Measurements from ENCODE around the gene PRDM10.

DNA sequence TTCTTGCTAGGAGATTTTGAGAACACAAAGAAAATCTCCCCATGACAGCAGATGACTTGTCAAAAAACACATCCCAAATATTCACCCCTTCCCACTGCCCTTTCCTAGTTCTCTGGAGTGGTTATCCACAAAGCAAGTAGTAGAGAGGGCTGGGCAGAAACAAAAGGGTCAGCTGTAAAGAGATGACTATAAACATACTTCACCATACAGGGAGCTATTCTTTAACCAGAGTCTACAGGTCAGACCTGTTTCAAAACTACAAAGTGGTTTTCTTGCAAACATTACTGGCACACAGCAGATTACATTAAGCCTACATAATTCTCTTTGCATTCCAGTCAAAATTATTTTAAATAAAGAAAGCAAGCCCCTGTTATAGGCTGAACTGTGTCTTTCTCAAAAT, 59.6 kb downstream of the PRDM10 start:
- TF ChIP-seq POLR2A (IDR thresholded peaks at IDR 0.05) (no peak), CTCF (IDR thresholded peaks at IDR 0.05) (no peak), POLR2AphosphoS5 (IDR thresholded peaks at IDR 0.05) (no peak)
